ENCODE data around the gene POLR2A.
A peak's percentile ranks its signal among the peaks of the same experiment; 100 is the strongest.

Gene POLR2A

DNA sequence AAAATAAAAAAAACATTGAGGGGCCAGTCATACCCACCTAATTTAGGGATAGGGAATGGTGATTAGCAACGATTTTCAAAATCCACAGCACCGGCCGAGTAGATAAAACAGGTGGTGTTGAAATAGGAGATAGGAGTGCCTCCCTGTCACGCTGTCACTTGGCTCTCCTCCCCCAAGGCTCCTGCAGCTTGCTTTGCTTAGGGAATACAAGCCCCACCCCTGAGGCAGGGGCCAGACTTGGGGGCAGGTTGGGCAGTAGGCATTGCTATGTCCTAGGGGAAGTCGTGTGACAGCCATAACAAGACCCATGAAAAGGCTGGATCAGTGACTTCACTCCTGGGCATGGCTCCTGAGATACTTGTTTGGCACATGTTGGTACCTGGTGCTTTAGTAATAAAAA, 25.8 kb downstream of the POLR2A start:
- H3K36me3 ChIP-seq (ENCODE audit: control insufficient read depth in 2 of 2, insufficient read depth in 1 of 2, low read length in 2 of 2) = peaks cover 85 to 97% of the 10 kb centered on the region in 2 experiments
- H3K27ac ChIP-seq (ENCODE audit: extremely low read depth, low read depth, low read length) = no peak overlapping the region
- no peaks in the 10 kb centered on the region for H3K9me3 ChIP-seq (ENCODE audit: control insufficient read depth, insufficient read depth, low read depth, low read length)
- H3K4me3 ChIP-seq (ENCODE audit: low read depth, low read length) = no peak overlapping the region
- ChIA-PET POLR2A (interaction anchor here (1.2 to 1.6 kb wide), 2 partner anchors 51 to 69 kb away, joined by 3 to 4 read pairs; partner anchors contain the start of gene CD68), CTCF (interaction anchor here (0.6 to 4.0 kb wide), 4 partner anchors 8 to 154 kb away, joined by 3 to 21 read pairs (median 8); partner anchors contain the start of genes SENP3 and TMEM95)
- H3K4me1 ChIP-seq (ENCODE audit: control insufficient read depth, insufficient read depth, low read length) = no peaks in the 10 kb centered on the region
- TF ChIP-seq PRDM6 (tag by site-specific recombination; IDR thresholded peaks at IDR 0.05) = no peak
- TF ChIP-seq ZNF391 (tag by site-specific recombination; IDR thresholded peaks at IDR 0.05; ENCODE audit: borderline replicate concordance, low read depth) = no peak
- no peak for TF ChIP-seq ZBTB48 (tag by site-specific recombination; IDR thresholded peaks at IDR 0.05)
- no peak for TF ChIP-seq ZNF549 (tag by site-specific recombination; IDR thresholded peaks at IDR 0.05)
- TF ChIP-seq ZNF677 (tag by site-specific recombination; IDR thresholded peaks at IDR 0.05) = no peak
- TF ChIP-seq ZNF423 (tag by site-specific recombination; IDR thresholded peaks at IDR 0.05) = no peak
- TF ChIP-seq ZNF48 (tag by site-specific recombination; IDR thresholded peaks at IDR 0.05) = no peak
- no peak for TF ChIP-seq CTCF (tag by site-specific recombination; IDR thresholded peaks at IDR 0.05)
- TF ChIP-seq YY1 (tag by site-specific recombination; IDR thresholded peaks at IDR 0.05) = no peak
- no peak for TF ChIP-seq ZFP41 (tag by site-specific recombination; IDR thresholded peaks at IDR 0.05; ENCODE audit: borderline replicate concordance)
- no peak for TF ChIP-seq ZNF433 (tag by site-specific recombination; IDR thresholded peaks at IDR 0.05; ENCODE audit: low read depth)
- TF ChIP-seq GLI4 (tag by site-specific recombination; IDR thresholded peaks at IDR 0.05) = no peak

DNA sequence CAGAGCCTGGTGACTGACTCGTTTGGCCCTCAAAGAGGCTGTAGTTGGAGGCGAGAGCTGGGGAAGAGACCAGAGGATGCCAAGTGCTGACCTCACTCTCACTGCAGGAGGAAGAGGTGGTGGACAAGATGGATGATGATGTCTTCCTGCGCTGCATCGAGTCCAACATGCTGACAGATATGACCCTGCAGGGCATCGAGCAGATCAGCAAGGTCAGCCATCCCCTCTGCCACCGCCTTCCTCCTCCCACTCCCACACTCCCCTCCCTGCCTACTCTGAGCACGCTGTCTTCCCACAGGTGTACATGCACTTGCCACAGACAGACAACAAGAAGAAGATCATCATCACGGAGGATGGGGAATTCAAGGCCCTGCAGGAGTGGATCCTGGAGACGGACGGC, 26.9 kb downstream of the POLR2A start:
- H3K9me3 ChIP-seq (ENCODE audit: control insufficient read depth, insufficient read depth, low read depth, low read length) = no peaks in the 10 kb centered on the region
- CTCF ChIA-PET = interaction anchor here (0.8 kb wide), 2 partner anchors 49 to 50 kb away, joined by 3 read pairs; no protein-coding TSS in a partner anchor
- H3K4me1 ChIP-seq (ENCODE audit: control insufficient read depth, insufficient read depth, low read length) = no peaks in the 10 kb centered on the region
- H3K4me3 ChIP-seq (ENCODE audit: low read depth, low read length) = no peak overlapping the region
- TF ChIP-seq ZNF645 (tag by site-specific recombination; IDR thresholded peaks at IDR 0.05) (no peak), EGR2 (tag by site-specific recombination; IDR thresholded peaks at IDR 0.05; ENCODE audit: low read depth) (peak; percentile 72), ZFHX2 (tag by site-specific recombination; conservative IDR thresholded peaks at IDR 0.05) (peak; percentile 68)
- H3K36me3 ChIP-seq (ENCODE audit: control insufficient read depth in 2 of 2, insufficient read depth in 1 of 2, low read length in 2 of 2) = peaks cover 80 to 91% of the 10 kb centered on the region in 2 experiments
- POLR2A ChIA-PET = interaction anchor here (1.2 kb wide), 1 partner anchor 155 kb away, joined by 3 read pairs; no protein-coding TSS in a partner anchor
- no peak overlapping the region for H3K27ac ChIP-seq (ENCODE audit: extremely low read depth, low read depth, low read length)

DNA sequence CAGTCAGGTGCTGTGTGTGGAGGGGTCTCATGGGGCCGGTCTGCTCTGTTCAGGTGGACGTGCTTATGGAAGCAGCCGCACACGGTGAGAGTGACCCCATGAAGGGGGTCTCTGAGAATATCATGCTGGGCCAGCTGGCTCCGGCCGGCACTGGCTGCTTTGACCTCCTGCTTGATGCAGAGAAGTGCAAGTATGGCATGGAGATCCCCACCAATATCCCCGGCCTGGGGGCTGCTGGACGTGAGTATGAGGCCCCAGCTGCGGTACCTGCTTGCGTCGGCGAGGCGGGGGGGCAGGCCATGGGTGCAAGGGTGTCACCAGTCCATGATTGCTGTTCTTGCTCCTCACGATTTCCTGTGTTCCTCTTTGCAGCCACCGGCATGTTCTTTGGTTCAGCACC, 27.9 kb downstream of the POLR2A start:
- ChIA-PET POLR2A (interaction anchor here (1.2 to 1.7 kb wide), 2 partner anchors 9 to 156 kb away, joined by 3 to 4 read pairs; no protein-coding TSS in a partner anchor), CTCF (no interaction called here)
- H3K36me3 ChIP-seq (ENCODE audit: control insufficient read depth in 2 of 2, insufficient read depth in 1 of 2, low read length in 2 of 2) = peaks cover 70 to 82% of the 10 kb centered on the region in 2 experiments
- H3K4me1 ChIP-seq (ENCODE audit: control insufficient read depth, insufficient read depth, low read length) = no peaks in the 10 kb centered on the region
- no peaks in the 10 kb centered on the region for H3K9me3 ChIP-seq (ENCODE audit: control insufficient read depth, insufficient read depth, low read depth, low read length)
- no peak overlapping the region for H3K27ac ChIP-seq (ENCODE audit: extremely low read depth, low read depth, low read length)
- H3K4me3 ChIP-seq (ENCODE audit: low read depth, low read length) = no peak overlapping the region
- TF ChIP-seq YY1 (tag by site-specific recombination; IDR thresholded peaks at IDR 0.05) (no peak), ZFP37 (tag by site-specific recombination; IDR thresholded peaks at IDR 0.05) (no peak), PRDM6 (tag by site-specific recombination; IDR thresholded peaks at IDR 0.05) (no peak), ZFP69B (tag by site-specific recombination; IDR thresholded peaks at IDR 0.05) (no peak), ZNF174 (tag by site-specific recombination; IDR thresholded peaks at IDR 0.05) (no peak), REPIN1 (tag by site-specific recombination; IDR thresholded peaks at IDR 0.05; ENCODE audit: low read depth) (no peak), ZNF248 (tag by site-specific recombination; IDR thresholded peaks at IDR 0.05) (no peak), ZNF791 (tag by site-specific recombination; IDR thresholded peaks at IDR 0.05) (no peak), GFI1B (tag by site-specific recombination; IDR thresholded peaks at IDR 0.05) (no peak), ZNF16 (tag by site-specific recombination; IDR thresholded peaks at IDR 0.05; ENCODE audit: low read depth) (no peak), ZNF488 (tag by site-specific recombination; IDR thresholded peaks at IDR 0.05) (no peak)

Measured in HEK293 (cell line).